CD4-positive, alpha-beta T cell (primary cell): ENCODE results near the gene LRPAP1. TPM values are rescaled to one million over a fixed set of nuclear protein-coding genes. Genes with fewer than 3 reads are reported as not detected.

Experiments
- ATAC-seq: fragments of 200-7000 bp; cut with Tn5 transposase; one replicate; pipeline ENCODE4 v1.10.0; 2022; ENCODE audit warnings: mild to moderate bottlenecking; ENCODE audit not compliant: poor library complexity
- CTCF ChIA-PET: fragments of 350-600 bp; sonication (Branson Sonifier 250); formaldehyde crosslinking; loops from one replicate; lab custom pipeline; 2021; ENCODE audit warnings: antibody characterized with exemption, inconsistent platforms; lab: Charles Lee
- POLR2A ChIA-PET: fragments of 350-600 bp; sonication (Branson Sonifier 250); formaldehyde crosslinking; loops from one replicate; lab custom pipeline; 2021; ENCODE audit warnings: antibody characterized with exemption, inconsistent platforms; lab: Charles Lee
- DNase-seq, 14 experiments: peaks; one replicate each; pipeline ENCODE4 v3.0.0-alpha.2; 2013 to 2020; ENCODE audit warnings: mixed read lengths in 2 of 14
- H3K27ac ChIP-seq, 2 donors: one replicate each; pipeline versions ENCODE4 v1.5.1 to v1.7.0; 2013; ENCODE audit warnings: low read length in 2 of 2, low read depth in 1 of 2, mild to moderate bottlenecking in 1 of 2
- H3K27me3 ChIP-seq, 2 experiments: 1 replicate in 1 of 2; 2 replicates in 1 of 2; pipeline versions ENCODE4 v1.6.1 to v1.7.0; 2013; ENCODE audit warnings: low read length in 2 of 2, control low read depth in 1 of 2, mild to moderate bottlenecking in 1 of 2, moderate library complexity in 1 of 2; ENCODE audit not compliant: insufficient read depth in 2 of 2, control insufficient read depth in 1 of 2
- H3K36me3 ChIP-seq: one replicate; pipeline ENCODE4 v1.6.1; 2013; ENCODE audit warnings: low read length, control low read depth; ENCODE audit not compliant: insufficient read depth
- H3K4me1 ChIP-seq: one replicate; pipeline ENCODE4 v1.6.1; 2013; ENCODE audit warnings: low read length, control low read depth; ENCODE audit not compliant: insufficient read depth
- H3K4me3 ChIP-seq: one replicate; pipeline ENCODE4 v1.5.1; 2013; ENCODE audit warnings: mild to moderate bottlenecking, low read length, moderate library complexity
- H3K9me3 ChIP-seq, 2 experiments: 1 replicate in 1 of 2; 2 replicates in 1 of 2; pipeline versions ENCODE4 v1.6.1 to v1.7.0; 2013; ENCODE audit warnings: low read length in 2 of 2, mild to moderate bottlenecking in 2 of 2, control low read depth in 1 of 2, moderate library complexity in 1 of 2; ENCODE audit not compliant: control insufficient read depth in 1 of 2, insufficient read depth in 1 of 2
- H3K27ac Mint-ChIP-seq: one replicate; pipeline ENCODE4 v1.8.0; 2020; ENCODE audit warnings: mixed read lengths
- H3K27me3 Mint-ChIP-seq: one replicate; pipeline ENCODE4 v1.8.0; 2021; ENCODE audit warnings: mixed read lengths
- H3K36me3 Mint-ChIP-seq: one replicate; pipeline ENCODE4 v1.8.0; 2021; ENCODE audit warnings: low read depth, mixed read lengths
- H3K4me1 Mint-ChIP-seq: one replicate; pipeline ENCODE4 v1.8.0; 2021; ENCODE audit warnings: low read depth, mixed read lengths
- H3K4me3 Mint-ChIP-seq: one replicate; pipeline ENCODE4 v1.8.0; 2020; ENCODE audit warnings: mild to moderate bottlenecking, mixed read lengths
- H3K9me3 Mint-ChIP-seq: one replicate; pipeline ENCODE4 v1.8.0; 2020; ENCODE audit warnings: mixed read lengths
- intact Hi-C, 2 experiments: fragments of 100-400 bp; cut with DNase I in 1 of 2; cut with micrococcal nuclease in 1 of 2; formaldehyde crosslinking; loops; one replicate each; pipeline versions ENCODE4 v1.15.1 to v1.9.0; 2023 to 2025; cut with DNase I, micrococcal nuclease
- total RNA-seq, 174 experiments: library from RNA in 2 of 174; stranded (reverse) in 2 of 174; gene quantifications; one replicate each; pipeline ENCODE4 v1.2.3 and lab custom pipeline; 2021 to 2026
- TF ChIP-seq, protein P1 (sequence below): fragments of 200-600 bp; IDR thresholded peaks from one replicate; pipeline ENCODE4 v1.8.0; 2022; ENCODE audit warnings: antibody characterized with exemption, mild to moderate bottlenecking

Gene LRPAP1
- total RNA-seq, 2 experiments from 2014 or later = 84.2 to 88.0 TPM

DNA sequence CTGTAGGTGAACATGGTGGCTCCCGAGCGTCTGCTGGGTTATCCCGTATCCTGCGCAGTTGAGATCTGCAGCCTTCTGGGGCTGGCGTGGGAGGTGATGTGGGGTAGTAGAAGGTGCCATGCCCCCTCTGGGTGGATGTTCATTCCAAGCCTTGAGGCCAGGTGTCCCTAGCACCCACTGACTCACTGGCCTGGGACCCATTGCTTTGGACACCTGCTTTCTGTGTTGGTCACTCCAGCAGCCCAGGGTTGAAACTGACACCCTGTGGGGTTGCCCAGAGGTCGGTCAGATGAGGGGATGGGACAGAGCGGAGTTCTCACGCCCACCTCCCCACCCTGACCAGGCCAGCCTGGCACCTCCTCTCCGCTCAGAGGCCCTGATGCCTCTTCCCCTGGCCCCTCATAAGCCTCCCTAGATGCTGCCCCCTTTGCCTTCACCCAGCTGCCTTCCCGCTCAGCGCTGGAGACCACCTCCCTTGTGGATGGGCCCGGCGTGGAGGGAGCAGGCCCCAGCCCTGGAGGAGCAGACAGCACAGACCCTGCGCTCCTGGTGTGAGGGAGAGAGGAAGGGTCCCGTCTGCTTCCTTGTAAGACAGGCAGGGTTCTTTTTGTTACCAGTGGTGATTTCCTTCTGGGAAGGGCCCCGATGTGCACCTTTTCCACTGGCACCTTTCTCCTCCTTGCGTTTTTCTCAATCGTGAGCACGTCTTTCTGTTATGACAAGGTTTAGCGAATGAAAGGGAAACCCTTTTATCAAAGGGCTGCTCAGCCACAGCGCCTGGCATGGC lies 67.1 kb downstream of the LRPAP1 start:
- TF ChIP-seq, protein P1, sequence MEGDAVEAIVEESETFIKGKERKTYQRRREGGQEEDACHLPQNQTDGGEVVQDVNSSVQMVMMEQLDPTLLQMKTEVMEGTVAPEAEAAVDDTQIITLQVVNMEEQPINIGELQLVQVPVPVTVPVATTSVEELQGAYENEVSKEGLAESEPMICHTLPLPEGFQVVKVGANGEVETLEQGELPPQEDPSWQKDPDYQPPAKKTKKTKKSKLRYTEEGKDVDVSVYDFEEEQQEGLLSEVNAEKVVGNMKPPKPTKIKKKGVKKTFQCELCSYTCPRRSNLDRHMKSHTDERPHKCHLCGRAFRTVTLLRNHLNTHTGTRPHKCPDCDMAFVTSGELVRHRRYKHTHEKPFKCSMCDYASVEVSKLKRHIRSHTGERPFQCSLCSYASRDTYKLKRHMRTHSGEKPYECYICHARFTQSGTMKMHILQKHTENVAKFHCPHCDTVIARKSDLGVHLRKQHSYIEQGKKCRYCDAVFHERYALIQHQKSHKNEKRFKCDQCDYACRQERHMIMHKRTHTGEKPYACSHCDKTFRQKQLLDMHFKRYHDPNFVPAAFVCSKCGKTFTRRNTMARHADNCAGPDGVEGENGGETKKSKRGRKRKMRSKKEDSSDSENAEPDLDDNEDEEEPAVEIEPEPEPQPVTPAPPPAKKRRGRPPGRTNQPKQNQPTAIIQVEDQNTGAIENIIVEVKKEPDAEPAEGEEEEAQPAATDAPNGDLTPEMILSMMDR = no peak
- DNase-seq = no peak
- Histone ChIP-seq H3K36me3 (no peaks in the 10 kb centered on the region), H3K4me1 (peaks cover 4% of the 10 kb centered on the region), H3K27me3 (peaks cover 14 to 29% of the 10 kb centered on the region in 2 experiments), H3K9me3 (peaks cover 0 to 26% of the 10 kb centered on the region in 2 experiments), H3K4me3 (no peak overlapping the region), H3K27ac (no peak overlapping the region)
- ChIA-PET POLR2A (no interaction called here), CTCF (no interaction called here)
- Mint-ChIP-seq H3K4me3 (no peak overlapping the region), H3K27me3 (peaks cover 30% of the 10 kb centered on the region), H3K36me3 (no peaks in the 10 kb centered on the region), H3K27ac (no peak overlapping the region), H3K9me3 (no peaks in the 10 kb centered on the region), H3K4me1 (no peaks in the 10 kb centered on the region)
- intact Hi-C loops = no loop called here
- ATAC-seq = no peak

GRCh38 chr4:3464349-3464905 lies 67.8 kb downstream of the LRPAP1 start:
- ATAC-seq (no peak), DNase-seq (no peak)
- TF ChIP-seq, protein P1 = no peak
- Histone ChIP-seq H3K9me3 (peaks cover 0 to 25% of the 10 kb centered on the region in 2 experiments), H3K4me1 (peaks cover 4% of the 10 kb centered on the region), H3K27me3 (peaks cover 14 to 29% of the 10 kb centered on the region in 2 experiments), H3K4me3 (no peak overlapping the region), H3K36me3 (no peaks in the 10 kb centered on the region), H3K27ac (no peak overlapping the region)
- intact Hi-C loops = no loop called here
- POLR2A ChIA-PET = no interaction called here
- Mint-ChIP-seq H3K4me1 (no peaks in the 10 kb centered on the region), H3K9me3 (no peaks in the 10 kb centered on the region), H3K4me3 (no peak overlapping the region), H3K27ac (no peak overlapping the region), H3K36me3 (no peaks in the 10 kb centered on the region), H3K27me3 (peaks cover 35% of the 10 kb centered on the region)
- CTCF ChIA-PET = no interaction called here

DNA sequence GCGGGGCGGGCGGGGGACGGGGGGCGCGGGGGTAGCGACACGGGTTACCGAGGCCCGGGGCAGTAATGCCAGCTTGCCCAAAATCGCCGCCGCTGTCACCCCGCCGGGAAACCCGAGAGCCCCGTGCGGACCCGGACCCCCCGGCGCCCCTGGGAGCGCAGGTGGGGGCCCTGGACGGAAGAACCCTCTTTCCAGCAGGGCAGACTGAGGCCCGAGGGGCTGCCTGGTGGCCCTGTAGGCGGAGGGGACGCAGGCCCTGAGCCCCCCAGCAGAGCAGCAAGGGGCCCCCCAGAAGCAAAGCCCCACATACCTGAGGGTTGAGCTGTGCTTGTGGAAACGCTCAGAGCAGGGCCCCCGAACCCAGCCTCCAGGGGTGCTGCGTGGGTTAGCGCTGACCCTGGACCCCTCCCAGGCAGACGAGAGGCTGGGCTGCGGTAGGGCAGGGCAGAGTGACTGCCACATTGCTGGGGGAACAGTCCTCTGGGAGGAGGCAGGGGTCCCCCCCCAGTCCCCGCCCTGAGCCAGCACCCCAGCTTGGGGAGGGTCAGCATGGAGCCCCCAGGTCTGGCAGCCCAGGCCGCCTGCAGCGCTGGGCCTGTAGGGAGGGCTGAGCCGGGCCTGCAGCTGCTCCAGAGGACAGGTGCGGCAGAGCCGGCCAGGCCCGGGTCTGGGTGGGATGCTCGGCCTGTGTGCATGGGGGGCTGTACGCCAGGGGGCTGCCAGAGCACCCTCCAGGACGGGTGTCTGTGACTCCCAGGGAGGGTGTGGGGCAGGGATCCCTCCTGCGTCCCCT lies 68.5 kb downstream of the LRPAP1 start:
- H3K27ac Mint-ChIP-seq = no peak overlapping the region
- Histone ChIP-seq H3K27me3 (peaks cover 14 to 29% of the 10 kb centered on the region in 2 experiments), H3K9me3 (peaks cover 0 to 21% of the 10 kb centered on the region in 2 experiments), H3K4me3 (no peak overlapping the region), H3K36me3 (no peaks in the 10 kb centered on the region), H3K4me1 (peaks cover 4% of the 10 kb centered on the region), H3K27ac (no peak overlapping the region)
- no peak overlapping the region for H3K4me3 Mint-ChIP-seq
- no peaks in the 10 kb centered on the region for H3K36me3 Mint-ChIP-seq
- no peaks in the 10 kb centered on the region for H3K4me1 Mint-ChIP-seq
- H3K27me3 Mint-ChIP-seq = peaks cover 35% of the 10 kb centered on the region
- no peak for ATAC-seq
- no peak for DNase-seq
- intact Hi-C loops = no loop called here
- ChIA-PET POLR2A (no interaction called here), CTCF (no interaction called here)
- TF ChIP-seq, protein P1 = no peak
- no peaks in the 10 kb centered on the region for H3K9me3 Mint-ChIP-seq
